Keratinocyte (primary cell): Measurements from ENCODE around the gene MRPL53. TPM values are rescaled to one million over a fixed set of nuclear protein-coding genes. Genes with fewer than 3 reads are reported as not detected.
A peak's percentile ranks its signal among the peaks of the same experiment; 100 is the strongest.
"Not testable (repeated sequence)": the region's sequence is repeated elsewhere in the genome, so short reads cannot be mapped to it uniquely, and the experiment has no call there.

Experiments used
- DNase-seq: peaks from one replicate; pipeline ENCODE4 v3.0.0-alpha.2; 2011; ENCODE audit warnings: low read depth, missing footprints, low spot score
- FAIRE-seq: peaks from 2 replicates; lab custom pipeline; 2011; peaks lifted over from hg19 to GRCh38; lab: Jason Lieb, UNC
- H2AFZ ChIP-seq: 2 replicates; pipeline ENCODE4 v1.6.0; 2012; ENCODE audit warnings: low read length, control low read depth, inconsistent platforms; ENCODE audit not compliant: control insufficient read depth
- H3K27ac ChIP-seq: 2 replicates; pipeline ENCODE4 v1.5.1; 2011; ENCODE audit warnings: low read length; ENCODE audit not compliant: control insufficient read depth, insufficient read depth
- H3K27me3 ChIP-seq: 3 replicates; pipeline ENCODE4 v1.6.0; 2011; ENCODE audit warnings: low read length; ENCODE audit not compliant: control insufficient read depth, insufficient read depth; ENCODE audit errors: extremely low read depth
- H3K36me3 ChIP-seq, 2 experiments: 2 replicates in 1 of 2; 3 replicates in 1 of 2; pipeline ENCODE4 v1.5.1; 2011; ENCODE audit warnings: low read length in 2 of 2, mild to moderate bottlenecking in 1 of 2; ENCODE audit not compliant: control insufficient read depth in 2 of 2, insufficient read depth in 2 of 2; ENCODE audit errors: extremely low read depth in 1 of 2
- H3K4me1 ChIP-seq: 3 replicates; pipeline ENCODE4 v1.5.1; 2011; ENCODE audit warnings: low read length; ENCODE audit not compliant: control insufficient read depth, insufficient read depth; ENCODE audit errors: extremely low read depth
- H3K4me2 ChIP-seq: 3 replicates; pipeline ENCODE4 v1.6.0; 2011; ENCODE audit warnings: low read depth, low read length; ENCODE audit not compliant: control insufficient read depth, insufficient read depth; ENCODE audit errors: extremely low read depth
- H3K4me3 ChIP-seq, 3 experiments: fragments of 200-600 bp in 1 of 3; sonication (generic) in 1 of 3; 2 replicates in 2 of 3; 3 replicates in 1 of 3; pipeline ENCODE4 v1.5.1; 2011 to 2016; ENCODE audit warnings: low read length in 3 of 3, mild to moderate bottlenecking in 3 of 3, control low read depth in 2 of 3, inconsistent platforms in 1 of 3, low read depth in 1 of 3, mixed read lengths in 1 of 3, mixed run types in 1 of 3, moderate library complexity in 1 of 3; ENCODE audit not compliant: control insufficient read depth in 2 of 3, insufficient read depth in 2 of 3; ENCODE audit errors: extremely low read depth in 1 of 3
- H3K79me2 ChIP-seq: 2 replicates; pipeline ENCODE4 v1.6.0; 2012; ENCODE audit warnings: low read length; ENCODE audit not compliant: control insufficient read depth, insufficient read depth
- H3K9ac ChIP-seq: 3 replicates; pipeline ENCODE4 v1.6.0; 2011; ENCODE audit warnings: low read length; ENCODE audit not compliant: control insufficient read depth, insufficient read depth; ENCODE audit errors: extremely low read depth
- H3K9me1 ChIP-seq: 3 replicates; pipeline ENCODE4 v1.6.0; 2011; ENCODE audit warnings: low read length; ENCODE audit not compliant: control insufficient read depth, insufficient read depth; ENCODE audit errors: extremely low read depth
- H3K9me3 ChIP-seq: 2 replicates; pipeline ENCODE4 v1.5.1; 2012; ENCODE audit warnings: low read depth, low read length; ENCODE audit not compliant: control insufficient read depth
- H4K20me1 ChIP-seq: 3 replicates; pipeline ENCODE4 v1.6.0; 2011; ENCODE audit warnings: low read length; ENCODE audit not compliant: control insufficient read depth, insufficient read depth; ENCODE audit errors: extremely low read depth
- EZH2 ChIP-seq: IDR thresholded peaks from one replicate; pipeline ENCODE4 v1.6.1; 2012; ENCODE audit warnings: inconsistent platforms, mild to moderate bottlenecking, low read length, moderate library complexity
- dilution Hi-C: fragments of 300-500 bp; cut with MboI; formaldehyde crosslinking; loops from one replicate; pipeline ENCODE4 v1.7.0; 2020; ENCODE audit warnings: low sequenced_read_pairs; ENCODE audit not compliant: extremely low pct_ligation_motif_present
- polyA plus RNA-seq, 5 experiments: library from polyadenylated mRNA; depleted of rRNA in 3 of 5; stranded (reverse) in 3 of 5; stranded (forward) in 1 of 5; unstranded in 1 of 5; fragments of >200 nt; gene quantifications; 1 replicate in 1 of 5; 2 replicates in 3 of 5; 3 replicates in 1 of 5; pipeline versions ENCODE4 v1.2.1 to v1.2.3, GENCODE V29; 2011 to 2012; ENCODE audit warnings: missing spikeins in 2 of 5, low read depth in 1 of 5, low replicate concordance in 1 of 5
- TF ChIP-seq, protein P1 (sequence below), 3 experiments: IDR thresholded peaks in 1 of 3; conservative IDR thresholded peaks in 1 of 3; optimal IDR thresholded peaks in 1 of 3; 2 replicates in 2 of 3; 3 replicates in 1 of 3; pipeline versions ENCODE3 to v1.5.1; 2011; ENCODE audit warnings: low read length in 3 of 3, mild to moderate bottlenecking in 3 of 3, moderate library complexity in 2 of 3, control low read depth in 1 of 3, inconsistent platforms in 1 of 3; ENCODE audit not compliant: insufficient read depth in 2 of 3; ENCODE audit errors: extremely low read depth in 1 of 3

Gene MRPL53
- polyA plus RNA-seq, 1 donor (not counting 4 experiments of a cell fraction or from before 2014, with no cell fraction given) = 31.0 TPM

DNA sequence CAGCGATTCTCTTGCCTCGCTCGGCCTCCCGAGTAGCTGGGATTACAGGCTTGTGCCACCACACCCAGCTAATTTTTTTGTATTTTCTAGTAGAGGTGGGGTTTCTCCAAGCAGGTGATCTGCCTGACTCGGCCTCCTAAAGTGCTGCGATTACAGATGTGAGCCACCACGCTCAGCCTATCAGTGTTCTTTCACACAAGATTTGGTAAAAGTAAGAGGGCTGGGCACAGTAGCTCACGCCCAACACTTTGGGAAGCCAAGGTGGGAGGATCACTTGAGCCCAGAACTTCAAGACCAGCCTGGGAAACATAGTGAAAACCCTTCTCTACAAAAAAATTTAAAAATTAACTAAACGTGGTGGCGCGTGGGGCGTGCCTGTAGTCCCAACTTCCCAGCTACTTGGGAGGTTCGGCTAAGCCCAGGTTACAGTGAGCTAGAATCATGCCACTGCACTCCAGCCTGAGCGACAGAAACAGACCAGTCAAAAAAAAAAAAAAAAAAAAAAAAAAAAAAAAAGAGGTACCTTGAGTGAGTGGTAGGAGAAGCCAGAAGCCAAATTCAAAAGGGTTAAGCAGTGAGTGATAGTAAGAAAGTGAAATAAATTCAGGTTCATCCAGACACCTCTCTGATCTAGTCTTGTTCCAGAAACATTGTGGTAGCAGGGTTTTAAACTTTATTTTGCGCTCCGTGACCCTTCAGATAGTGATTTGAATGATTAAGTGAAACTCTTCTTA is 981 bp downstream of the MRPL53 start:
- Histone ChIP-seq H3K27me3 (no peaks in the 10 kb centered on the region), H3K27ac (peak overlapping the region; percentile 89), H3K4me1 (peaks cover 9% of the 10 kb centered on the region), H3K36me3 (peaks cover 11 to 12% of the 10 kb centered on the region in 2 experiments), H2AFZ (peak overlapping the region; percentile 95), H3K9me3 (no peaks in the 10 kb centered on the region), H3K4me3 (peak overlapping the region; percentile 67 to 99 (median 75)), H4K20me1 (no peaks in the 10 kb centered on the region), H3K9ac (peak overlapping the region; percentile 93), H3K4me2 (peak overlapping the region; percentile 97), H3K79me2 (no peaks in the 10 kb centered on the region), H3K9me1 (no peaks in the 10 kb centered on the region)
- DNase-seq = no peak
- dilution Hi-C loops = no loop called here
- TF ChIP-seq, protein P1, sequence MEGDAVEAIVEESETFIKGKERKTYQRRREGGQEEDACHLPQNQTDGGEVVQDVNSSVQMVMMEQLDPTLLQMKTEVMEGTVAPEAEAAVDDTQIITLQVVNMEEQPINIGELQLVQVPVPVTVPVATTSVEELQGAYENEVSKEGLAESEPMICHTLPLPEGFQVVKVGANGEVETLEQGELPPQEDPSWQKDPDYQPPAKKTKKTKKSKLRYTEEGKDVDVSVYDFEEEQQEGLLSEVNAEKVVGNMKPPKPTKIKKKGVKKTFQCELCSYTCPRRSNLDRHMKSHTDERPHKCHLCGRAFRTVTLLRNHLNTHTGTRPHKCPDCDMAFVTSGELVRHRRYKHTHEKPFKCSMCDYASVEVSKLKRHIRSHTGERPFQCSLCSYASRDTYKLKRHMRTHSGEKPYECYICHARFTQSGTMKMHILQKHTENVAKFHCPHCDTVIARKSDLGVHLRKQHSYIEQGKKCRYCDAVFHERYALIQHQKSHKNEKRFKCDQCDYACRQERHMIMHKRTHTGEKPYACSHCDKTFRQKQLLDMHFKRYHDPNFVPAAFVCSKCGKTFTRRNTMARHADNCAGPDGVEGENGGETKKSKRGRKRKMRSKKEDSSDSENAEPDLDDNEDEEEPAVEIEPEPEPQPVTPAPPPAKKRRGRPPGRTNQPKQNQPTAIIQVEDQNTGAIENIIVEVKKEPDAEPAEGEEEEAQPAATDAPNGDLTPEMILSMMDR (optimal IDR thresholded peaks at IDR 0.05 in 1 of 3, IDR thresholded peaks at IDR 0.05 in 1 of 3, conservative IDR thresholded peaks at IDR 0.05 in 1 of 3; ENCODE audit: extremely low read depth in 1 of 3, insufficient read depth in 2 of 3, low read length in 3 of 3) = no peak
- no peak for TF ChIP-seq EZH2
- no peak for FAIRE-seq

DNA sequence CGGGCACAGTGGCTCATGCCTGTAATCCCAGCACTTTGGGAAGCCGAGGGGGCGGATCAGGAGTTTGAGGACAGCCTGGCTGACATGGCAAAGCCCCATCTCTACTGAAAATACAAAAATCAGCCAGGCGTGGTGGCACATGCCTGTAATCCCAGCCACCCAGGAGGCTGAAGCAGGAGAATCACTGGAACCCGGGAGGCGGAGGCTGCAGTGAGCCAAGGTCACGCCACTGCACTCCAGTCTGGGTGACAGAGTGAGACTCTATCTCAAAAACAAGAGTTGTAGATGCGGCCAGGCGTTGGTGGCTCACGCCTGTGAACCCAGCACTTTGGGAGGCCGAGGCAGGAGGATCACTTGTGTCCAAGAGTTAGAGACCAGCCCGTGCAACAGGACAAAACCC is 1.7 kb downstream of the MRPL53 start:
- H2AFZ ChIP-seq, FAIRE-seq, H3K9ac ChIP-seq, H3K27ac ChIP-seq, H3K9me3 ChIP-seq, H4K20me1 ChIP-seq, H3K9me1 ChIP-seq, H3K4me3 ChIP-seq, H3K4me1 ChIP-seq, H3K4me2 ChIP-seq, DNase-seq, H3K79me2 ChIP-seq, dilution Hi-C loops, H3K27me3 ChIP-seq: not testable (repeated sequence)
- H3K36me3 ChIP-seq = peaks cover 11 to 12% of the 10 kb centered on the region in 2 experiments
